ENCODE measurements around the gene ZNF821.

DNA sequence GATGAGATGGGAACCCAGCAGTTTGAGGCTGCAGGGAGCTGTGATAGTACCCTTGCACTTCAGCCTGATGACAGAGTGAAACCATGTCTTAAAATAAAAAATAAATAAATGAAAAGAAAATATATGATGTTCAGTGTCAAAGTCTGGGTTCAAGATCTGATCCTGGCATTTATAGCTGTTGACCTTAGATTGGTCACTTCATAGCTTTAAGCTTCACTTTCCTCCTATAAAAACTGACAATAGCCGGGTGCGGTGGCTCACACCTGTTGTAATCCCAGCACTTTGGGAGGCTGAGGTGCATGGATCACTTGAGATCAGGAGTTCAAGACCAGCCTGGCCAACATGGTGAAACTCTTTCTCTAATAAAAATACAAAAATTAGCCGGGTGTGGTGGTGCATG, 5.2 kb upstream of the ZNF821 start:
- TF ChIP-seq, protein P1, sequence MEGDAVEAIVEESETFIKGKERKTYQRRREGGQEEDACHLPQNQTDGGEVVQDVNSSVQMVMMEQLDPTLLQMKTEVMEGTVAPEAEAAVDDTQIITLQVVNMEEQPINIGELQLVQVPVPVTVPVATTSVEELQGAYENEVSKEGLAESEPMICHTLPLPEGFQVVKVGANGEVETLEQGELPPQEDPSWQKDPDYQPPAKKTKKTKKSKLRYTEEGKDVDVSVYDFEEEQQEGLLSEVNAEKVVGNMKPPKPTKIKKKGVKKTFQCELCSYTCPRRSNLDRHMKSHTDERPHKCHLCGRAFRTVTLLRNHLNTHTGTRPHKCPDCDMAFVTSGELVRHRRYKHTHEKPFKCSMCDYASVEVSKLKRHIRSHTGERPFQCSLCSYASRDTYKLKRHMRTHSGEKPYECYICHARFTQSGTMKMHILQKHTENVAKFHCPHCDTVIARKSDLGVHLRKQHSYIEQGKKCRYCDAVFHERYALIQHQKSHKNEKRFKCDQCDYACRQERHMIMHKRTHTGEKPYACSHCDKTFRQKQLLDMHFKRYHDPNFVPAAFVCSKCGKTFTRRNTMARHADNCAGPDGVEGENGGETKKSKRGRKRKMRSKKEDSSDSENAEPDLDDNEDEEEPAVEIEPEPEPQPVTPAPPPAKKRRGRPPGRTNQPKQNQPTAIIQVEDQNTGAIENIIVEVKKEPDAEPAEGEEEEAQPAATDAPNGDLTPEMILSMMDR (IDR thresholded peaks at IDR 0.05; ENCODE audit: insufficient read depth, low read depth, low read length): no peak
- no peak for TF ChIP-seq EZH2 (IDR thresholded peaks at IDR 0.05; ENCODE audit: insufficient read depth, low read length)
